GM10266 (cell line): ENCODE results near the gene ELF4.

ENCODE experiments used
- DNase-seq: peaks from one replicate; pipeline ENCODE4 v3.0.0; 2012; ENCODE audit errors: extremely low spot score
- TF ChIP-seq, protein P1 (sequence below): IDR thresholded peaks from 2 replicates; pipeline ENCODE4 v1.5.1; 2012; ENCODE audit warnings: mild to moderate bottlenecking, low read depth; ENCODE audit not compliant: control insufficient read depth, insufficient read depth; ENCODE audit errors: missing control alignments

Gene ELF4

DNA sequence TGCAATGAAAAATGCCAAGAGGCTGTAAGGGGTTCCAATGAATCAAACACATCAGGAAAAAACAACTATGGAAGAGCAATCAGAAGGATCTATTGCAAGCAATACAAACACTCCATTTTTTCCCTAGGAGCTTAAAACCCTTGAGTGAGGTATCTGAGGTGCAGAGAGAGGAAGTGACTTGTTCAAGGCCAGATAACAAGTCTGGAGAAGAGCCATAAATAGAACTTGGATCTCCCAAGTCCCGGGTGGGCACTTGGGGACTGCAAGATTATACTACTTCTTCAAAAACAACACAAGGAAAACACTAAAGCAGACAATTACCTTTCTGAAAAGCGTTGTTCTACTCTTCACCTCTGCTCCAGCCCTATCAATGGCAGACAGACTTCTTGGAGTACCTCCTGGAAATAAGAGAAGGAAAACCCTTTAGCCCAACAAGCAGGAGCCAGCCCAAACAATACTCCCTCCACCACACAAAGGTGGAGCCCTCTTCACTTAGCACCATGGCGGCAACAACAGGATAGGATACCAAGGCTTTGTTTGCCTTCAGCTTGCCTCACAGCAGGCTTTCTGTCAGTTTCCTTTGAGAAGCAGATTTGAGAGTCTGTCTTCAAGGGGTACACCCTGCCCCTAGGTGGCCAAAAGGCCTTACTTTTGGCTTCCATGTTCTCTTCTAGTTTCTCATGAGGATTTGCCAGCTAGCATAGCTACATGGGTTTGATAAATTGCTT is 29.3 kb upstream of the ELF4 start:
- no peak for DNase-seq
- TF ChIP-seq, protein P1, sequence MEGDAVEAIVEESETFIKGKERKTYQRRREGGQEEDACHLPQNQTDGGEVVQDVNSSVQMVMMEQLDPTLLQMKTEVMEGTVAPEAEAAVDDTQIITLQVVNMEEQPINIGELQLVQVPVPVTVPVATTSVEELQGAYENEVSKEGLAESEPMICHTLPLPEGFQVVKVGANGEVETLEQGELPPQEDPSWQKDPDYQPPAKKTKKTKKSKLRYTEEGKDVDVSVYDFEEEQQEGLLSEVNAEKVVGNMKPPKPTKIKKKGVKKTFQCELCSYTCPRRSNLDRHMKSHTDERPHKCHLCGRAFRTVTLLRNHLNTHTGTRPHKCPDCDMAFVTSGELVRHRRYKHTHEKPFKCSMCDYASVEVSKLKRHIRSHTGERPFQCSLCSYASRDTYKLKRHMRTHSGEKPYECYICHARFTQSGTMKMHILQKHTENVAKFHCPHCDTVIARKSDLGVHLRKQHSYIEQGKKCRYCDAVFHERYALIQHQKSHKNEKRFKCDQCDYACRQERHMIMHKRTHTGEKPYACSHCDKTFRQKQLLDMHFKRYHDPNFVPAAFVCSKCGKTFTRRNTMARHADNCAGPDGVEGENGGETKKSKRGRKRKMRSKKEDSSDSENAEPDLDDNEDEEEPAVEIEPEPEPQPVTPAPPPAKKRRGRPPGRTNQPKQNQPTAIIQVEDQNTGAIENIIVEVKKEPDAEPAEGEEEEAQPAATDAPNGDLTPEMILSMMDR: no peak

DNA sequence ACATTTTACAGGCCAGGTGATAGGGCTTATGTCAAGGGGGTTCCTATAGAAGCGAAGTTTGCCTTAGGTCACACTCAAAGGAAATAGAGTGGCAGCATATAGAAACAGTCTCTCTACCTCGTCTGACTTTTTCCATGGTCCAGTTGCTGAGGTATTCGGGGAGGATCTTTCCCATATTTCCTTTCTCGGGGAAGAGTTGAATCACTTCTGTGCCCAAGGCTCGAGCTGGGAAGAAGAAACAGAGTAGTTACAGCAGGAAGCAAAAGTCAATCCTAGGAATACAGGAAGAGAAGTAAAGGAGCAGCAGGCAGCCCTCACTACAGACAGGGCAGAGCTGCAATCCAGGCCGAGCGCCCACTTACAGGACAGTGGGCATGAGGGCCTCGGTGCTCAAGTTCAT is 26.7 kb upstream of the ELF4 start:
- DNase-seq: no peak
- TF ChIP-seq, protein P1: no peak

DNA sequence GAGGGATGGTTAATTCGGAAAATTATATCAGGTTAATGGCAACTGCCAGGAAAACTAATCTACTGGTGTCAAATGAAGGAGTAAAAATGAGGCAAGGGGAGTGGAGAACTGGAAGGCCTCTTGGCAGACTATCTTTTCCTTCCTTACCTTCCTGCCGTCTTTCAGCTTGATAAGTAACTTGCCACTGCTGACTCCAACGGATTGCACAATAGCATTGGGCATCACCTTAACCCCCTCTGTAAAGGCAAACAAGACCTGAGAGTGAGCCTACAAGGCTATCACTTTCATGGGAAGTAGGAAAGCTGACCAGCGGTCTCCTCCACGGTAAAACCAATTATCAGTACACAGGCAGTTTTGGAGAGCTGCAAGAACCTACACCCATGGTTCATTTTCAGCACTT is 26.2 kb upstream of the ELF4 start:
- no peak for DNase-seq
- TF ChIP-seq, protein P1: no peak

DNA sequence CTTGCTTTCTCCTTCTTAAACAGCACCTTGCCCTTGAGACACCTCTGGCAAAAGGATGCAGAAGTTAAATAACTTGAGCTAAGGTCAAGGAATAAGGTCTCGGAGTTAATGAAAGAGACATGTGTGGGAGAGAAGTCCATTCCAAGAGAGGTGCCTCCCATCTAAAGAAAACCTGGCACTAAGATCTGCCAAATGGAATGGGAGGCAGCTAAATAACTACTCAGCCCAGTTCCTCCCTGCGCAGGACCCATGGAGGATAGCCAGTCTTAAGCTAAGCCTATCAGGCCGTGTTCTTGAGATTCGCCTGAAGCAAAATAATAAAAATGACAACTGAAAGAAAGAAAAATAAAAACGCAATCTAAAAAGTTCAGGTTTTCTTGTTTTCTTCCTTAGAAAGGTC is 20.7 kb upstream of the ELF4 start:
- TF ChIP-seq, protein P1: no peak
- DNase-seq: no peak

DNA sequence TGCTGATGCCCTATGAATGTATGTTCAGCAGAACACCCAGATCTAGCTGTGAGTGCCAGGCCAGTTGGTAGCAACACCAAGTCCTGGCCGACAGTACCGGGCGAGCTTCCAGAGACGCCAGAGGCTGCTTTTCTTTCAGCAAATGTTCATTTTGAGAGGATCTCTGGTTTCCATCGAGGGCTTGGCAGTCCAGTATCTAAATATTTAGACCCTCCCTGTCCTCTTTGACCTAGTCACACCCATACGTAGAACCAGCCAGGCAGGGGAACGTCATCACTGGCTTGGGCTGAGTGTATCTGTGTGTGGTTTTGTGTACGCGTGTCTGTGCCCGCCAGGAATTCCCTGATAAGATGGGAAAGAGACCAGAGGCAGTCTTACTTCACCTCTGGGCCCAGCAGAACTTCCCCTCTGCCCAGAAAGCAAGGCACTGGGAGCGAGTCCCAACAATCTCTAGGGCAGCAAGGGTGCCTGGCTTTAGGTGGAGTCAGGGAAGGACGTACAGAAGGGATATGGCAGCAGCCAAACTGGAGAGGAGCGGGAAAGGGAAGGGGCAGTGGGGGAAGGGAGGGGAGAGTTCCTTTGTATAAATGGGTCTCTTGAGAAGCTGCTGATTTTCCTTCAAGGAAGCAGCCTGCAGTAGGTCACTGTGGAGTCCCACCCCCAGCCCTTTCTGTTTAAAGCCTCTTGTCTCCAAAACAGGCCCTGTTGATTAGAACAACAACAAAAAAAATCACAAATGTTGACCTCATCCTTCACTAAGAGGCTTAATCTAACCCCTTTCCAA is 15.0 kb upstream of the ELF4 start:
- TF ChIP-seq, protein P1: no peak
- DNase-seq: no peak

DNA sequence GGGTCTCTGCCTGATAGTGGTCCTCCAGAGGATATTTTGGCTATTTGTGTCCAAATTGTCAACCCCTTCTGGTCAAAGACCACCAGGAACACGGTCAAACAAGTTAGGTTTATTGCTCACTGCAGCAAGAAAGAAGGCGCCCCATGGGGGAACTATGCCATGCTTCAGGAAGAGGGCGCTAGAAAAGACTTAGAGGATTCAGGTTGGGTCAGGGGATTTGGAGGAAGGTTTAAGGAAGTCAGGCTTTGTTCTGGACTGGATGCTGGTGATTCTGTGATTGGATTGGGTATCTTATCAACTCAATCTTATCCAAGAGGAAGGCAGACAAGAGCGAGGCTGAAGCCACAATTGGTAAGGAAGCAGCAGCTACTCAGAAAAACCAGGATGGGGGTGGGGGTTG is 14.3 kb upstream of the ELF4 start:
- no peak for DNase-seq
- TF ChIP-seq, protein P1: no peak

DNA sequence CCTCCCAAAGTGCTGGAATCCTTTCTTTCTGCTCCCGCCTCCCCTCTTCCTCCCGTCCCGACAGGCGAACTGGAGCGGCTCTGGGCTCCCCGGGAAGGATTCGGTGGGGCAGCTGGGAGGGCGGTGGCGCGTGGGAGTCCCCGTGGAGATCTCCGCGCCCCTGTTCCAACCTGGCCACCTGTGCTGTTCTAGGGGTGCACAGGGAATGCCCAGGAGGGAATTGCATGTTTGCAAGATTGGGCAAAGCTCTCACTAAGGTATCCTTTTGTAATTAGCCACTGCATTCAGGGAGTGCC is 11.2 kb upstream of the ELF4 start:
- no peak for DNase-seq

More for the DNA sequence above, 11.2 kb upstream of the ELF4 start:
- TF ChIP-seq, protein P1: no peak
